A172 (cell line): ENCODE measurements around the gene TMA16. TPM values are rescaled to one million over a fixed set of nuclear protein-coding genes. Genes with fewer than 3 reads are reported as not detected.
A peak's percentile ranks its signal among the peaks of the same experiment; 100 is the strongest.
"Not testable (repeated sequence)": the region's sequence is repeated elsewhere in the genome, so short reads cannot be mapped to it uniquely, and the experiment has no call there.

ENCODE experiments used
- DNase-seq: peaks from one replicate; pipeline ENCODE4 v3.0.0-alpha.2; 2015; ENCODE audit warnings: low spot score
- total RNA-seq: library from RNA; depleted of rRNA; stranded (reverse); fragments of >200 nt; shearing (Covaris generic); gene quantifications from 2 replicates; pipeline ENCODE4 v1.2.3, GENCODE V29; 2014; rRNA removed

The TMA16 gene
- total RNA-seq, result 54.5 and 72.0 TPM in 2 replicates

- DNase-seq, result peak; percentile 84
These were observed at the start of gene TMA16 for GRCh38 chr4:163494360-163495241. TMA16 (plus strand) TSS chr4:163494690; CDS start chr4:163494802, 112 bp downstream.

GRCh38 chr4:163447023-163447422 lies 47.5 kb upstream of the TMA16 start:
- DNase-seq, result not testable (repeated sequence)

- DNase-seq, result no peak
These were observed 47.0 kb upstream of the TMA16 start for GRCh38 chr4:163447481-163447880.

- peak; percentile 43 for DNase-seq
These were observed 45.8 kb upstream of the TMA16 start for GRCh38 chr4:163448540-163449203.

GRCh38 chr4:163462556-163462955 lies 31.9 kb upstream of the TMA16 start:
- no peak for DNase-seq

GRCh38 chr4:163467082-163467770 lies 27.3 kb upstream of the TMA16 start:
- no peak for DNase-seq

- DNase-seq, result no peak
These were observed 24.1 kb upstream of the TMA16 start for GRCh38 chr4:163470391-163470790.

GRCh38 chr4:163473130-163473529 lies 21.4 kb upstream of the TMA16 start:
- no peak for DNase-seq

- DNase-seq, result no peak
These were observed 20.9 kb upstream of the TMA16 start, which contains the start of gene TKTL2 for GRCh38 chr4:163473576-163473975. TKTL2 (minus strand) TSS chr4:163473754; CDS start chr4:163473734, 20 bp downstream.

- DNase-seq, result no peak
These were observed 20.5 kb upstream of the TMA16 start for GRCh38 chr4:163474027-163474426.

- no peak for DNase-seq
These were observed 17.6 kb upstream of the TMA16 start for GRCh38 chr4:163476761-163477438.

- no peak for DNase-seq
These were observed 12.3 kb upstream of the TMA16 start for GRCh38 chr4:163482190-163482589.

- peak; percentile 27 for DNase-seq
These were observed 9.6 kb upstream of the TMA16 start for GRCh38 chr4:163484906-163485305.

- DNase-seq, result no peak
These were observed 8.9 kb upstream of the TMA16 start for GRCh38 chr4:163485589-163485988.

GRCh38 chr4:163486321-163486720 lies 8.2 kb upstream of the TMA16 start:
- DNase-seq, result no peak

GRCh38 chr4:163489929-163490328 lies 4.6 kb upstream of the TMA16 start:
- DNase-seq, result no peak

- DNase-seq, result no peak
These were observed 1.5 kb upstream of the TMA16 start for GRCh38 chr4:163492951-163493504.

- DNase-seq, result no peak
These were observed 689 bp upstream of the TMA16 start for GRCh38 chr4:163493643-163494359.

GRCh38 chr4:163495900-163496299 lies 1.4 kb downstream of the TMA16 start:
- DNase-seq, result peak; percentile 4

GRCh38 chr4:163500586-163500985 lies 6.1 kb downstream of the TMA16 start:
- no peak for DNase-seq

- DNase-seq, result no peak
These were observed 10.9 kb downstream of the TMA16 start for GRCh38 chr4:163505374-163505773.
